PFSK-1 (cell line): ENCODE measurements around the gene HECTD3.

Source experiments
- FOXP2 ChIP-seq: optimal IDR thresholded peaks from 2 replicates; pipeline ENCODE3; 2011; ENCODE audit warnings: borderline replicate concordance, control low read depth, inconsistent platforms; ENCODE audit not compliant: insufficient read depth; ENCODE audit errors: extremely low read length, extremely low read depth
- POLR2AphosphoS5 ChIP-seq: IDR thresholded peaks from 2 replicates; pipeline ENCODE4 v1.6.1; 2012; ENCODE audit warnings: low read depth, mild to moderate bottlenecking, control low read depth, low read length, moderate library complexity
- SIN3A ChIP-seq: IDR thresholded peaks from 2 replicates; pipeline ENCODE4 v1.6.1; 2012; ENCODE audit warnings: mild to moderate bottlenecking, low read length, moderate library complexity, borderline replicate concordance; ENCODE audit not compliant: insufficient read depth
- TAF1 ChIP-seq: IDR thresholded peaks from 2 replicates; pipeline ENCODE4 v1.6.1; 2012; ENCODE audit warnings: low read length, control low read depth, borderline replicate concordance; ENCODE audit not compliant: insufficient read depth
- TF ChIP-seq, protein P1 (sequence below), 2 experiments: IDR thresholded peaks; 2 replicates each; pipeline versions ENCODE4 v1.6.1 to v1.8.0; 2011 to 2012; ENCODE audit warnings: low read depth in 2 of 2, low read length in 2 of 2, control low read depth in 1 of 2, inconsistent platforms in 1 of 2, mild to moderate bottlenecking in 1 of 2, moderate library complexity in 1 of 2; ENCODE audit not compliant: insufficient read depth in 1 of 2

HECTD3 gene

DNA sequence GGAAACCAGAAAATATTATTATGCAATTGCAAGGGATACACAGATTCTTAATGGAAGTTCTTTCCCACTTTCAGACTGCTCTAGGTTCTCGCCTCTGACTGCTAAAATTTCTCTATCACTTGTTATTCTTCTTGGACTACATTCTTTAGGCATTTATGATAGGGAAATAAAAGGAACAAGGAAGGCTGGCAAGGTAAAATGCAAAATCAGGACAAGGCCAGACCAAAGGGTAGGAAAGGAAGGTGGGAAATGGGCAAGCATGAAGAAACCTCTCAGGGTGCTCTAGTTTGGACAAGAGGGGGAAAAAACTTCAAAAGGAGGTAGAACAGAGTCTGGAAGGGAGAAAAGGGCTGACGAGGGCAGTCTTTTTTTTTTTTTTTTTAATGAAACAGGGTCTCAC, 27.1 kb upstream of the HECTD3 start:
- TF ChIP-seq POLR2AphosphoS5: no peak
- TF ChIP-seq, protein P1, sequence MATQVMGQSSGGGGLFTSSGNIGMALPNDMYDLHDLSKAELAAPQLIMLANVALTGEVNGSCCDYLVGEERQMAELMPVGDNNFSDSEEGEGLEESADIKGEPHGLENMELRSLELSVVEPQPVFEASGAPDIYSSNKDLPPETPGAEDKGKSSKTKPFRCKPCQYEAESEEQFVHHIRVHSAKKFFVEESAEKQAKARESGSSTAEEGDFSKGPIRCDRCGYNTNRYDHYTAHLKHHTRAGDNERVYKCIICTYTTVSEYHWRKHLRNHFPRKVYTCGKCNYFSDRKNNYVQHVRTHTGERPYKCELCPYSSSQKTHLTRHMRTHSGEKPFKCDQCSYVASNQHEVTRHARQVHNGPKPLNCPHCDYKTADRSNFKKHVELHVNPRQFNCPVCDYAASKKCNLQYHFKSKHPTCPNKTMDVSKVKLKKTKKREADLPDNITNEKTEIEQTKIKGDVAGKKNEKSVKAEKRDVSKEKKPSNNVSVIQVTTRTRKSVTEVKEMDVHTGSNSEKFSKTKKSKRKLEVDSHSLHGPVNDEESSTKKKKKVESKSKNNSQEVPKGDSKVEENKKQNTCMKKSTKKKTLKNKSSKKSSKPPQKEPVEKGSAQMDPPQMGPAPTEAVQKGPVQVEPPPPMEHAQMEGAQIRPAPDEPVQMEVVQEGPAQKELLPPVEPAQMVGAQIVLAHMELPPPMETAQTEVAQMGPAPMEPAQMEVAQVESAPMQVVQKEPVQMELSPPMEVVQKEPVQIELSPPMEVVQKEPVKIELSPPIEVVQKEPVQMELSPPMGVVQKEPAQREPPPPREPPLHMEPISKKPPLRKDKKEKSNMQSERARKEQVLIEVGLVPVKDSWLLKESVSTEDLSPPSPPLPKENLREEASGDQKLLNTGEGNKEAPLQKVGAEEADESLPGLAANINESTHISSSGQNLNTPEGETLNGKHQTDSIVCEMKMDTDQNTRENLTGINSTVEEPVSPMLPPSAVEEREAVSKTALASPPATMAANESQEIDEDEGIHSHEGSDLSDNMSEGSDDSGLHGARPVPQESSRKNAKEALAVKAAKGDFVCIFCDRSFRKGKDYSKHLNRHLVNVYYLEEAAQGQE (IDR thresholded peaks at IDR 0.05; ENCODE audit: insufficient read depth in 1 of 2, low read depth in 2 of 2, low read length in 2 of 2): no peak
- TF ChIP-seq TAF1: no peak
- no peak for TF ChIP-seq FOXP2
- TF ChIP-seq SIN3A: no peak

DNA sequence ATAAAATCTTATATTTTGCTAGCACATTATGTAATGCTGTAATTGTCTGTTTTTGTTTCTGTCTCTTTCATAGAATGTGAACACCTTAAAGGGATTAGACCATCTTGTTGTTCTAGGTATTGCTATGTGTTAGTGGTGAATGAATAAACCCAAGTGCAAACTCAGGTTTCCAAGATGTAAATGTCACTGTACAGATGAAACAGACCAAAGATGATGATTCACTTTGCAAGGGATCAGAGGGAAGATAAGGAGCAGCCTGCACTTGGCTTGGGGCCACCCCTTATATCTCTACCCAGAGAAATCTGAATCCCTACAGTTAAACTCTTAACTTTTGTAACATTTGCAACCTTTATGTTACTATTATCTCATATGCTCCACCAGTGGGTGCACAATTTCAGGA, 26.3 kb upstream of the HECTD3 start:
- TF ChIP-seq FOXP2: no peak
- no peak for TF ChIP-seq POLR2AphosphoS5
- TF ChIP-seq, protein P1 (IDR thresholded peaks at IDR 0.05; ENCODE audit: insufficient read depth in 1 of 2, low read depth in 2 of 2, low read length in 2 of 2): no peak
- TF ChIP-seq TAF1: no peak
- no peak for TF ChIP-seq SIN3A

DNA sequence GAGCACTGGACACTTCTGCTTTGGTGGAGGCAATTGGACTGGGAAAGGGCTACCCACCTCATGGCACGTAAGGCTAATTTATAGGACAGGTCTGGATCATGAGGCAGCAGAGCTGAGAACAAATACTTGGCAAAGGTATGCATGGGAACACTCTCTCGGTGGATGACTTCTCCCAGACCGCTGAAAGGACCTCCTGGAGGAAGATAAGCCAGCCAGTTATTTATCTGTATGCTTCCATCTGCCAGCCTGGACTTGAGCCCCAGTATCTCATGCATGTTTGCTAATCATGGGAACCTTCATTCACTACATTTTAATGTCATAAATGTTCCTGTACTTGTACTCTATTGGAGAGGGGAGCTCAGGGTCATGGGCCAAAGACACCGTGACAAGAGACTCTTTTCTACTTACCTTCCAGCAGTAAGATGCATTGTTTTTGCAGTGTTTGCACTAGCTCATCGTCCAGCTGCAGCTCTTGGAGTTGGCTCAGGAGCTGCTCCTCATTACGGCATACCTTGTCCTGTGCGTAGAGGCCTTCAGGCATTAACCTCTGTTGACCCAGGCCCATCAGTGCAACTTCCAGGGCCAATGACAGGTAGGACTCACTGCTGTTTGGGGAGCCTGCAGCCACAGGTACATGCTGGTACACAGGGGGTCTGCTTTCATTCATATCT, 24.6 kb upstream of the HECTD3 start:
- no peak for TF ChIP-seq POLR2AphosphoS5
- TF ChIP-seq TAF1: no peak
- TF ChIP-seq FOXP2: no peak
- TF ChIP-seq SIN3A: no peak
- TF ChIP-seq, protein P1 (IDR thresholded peaks at IDR 0.05; ENCODE audit: insufficient read depth in 1 of 2, low read depth in 2 of 2, low read length in 2 of 2): no peak

DNA sequence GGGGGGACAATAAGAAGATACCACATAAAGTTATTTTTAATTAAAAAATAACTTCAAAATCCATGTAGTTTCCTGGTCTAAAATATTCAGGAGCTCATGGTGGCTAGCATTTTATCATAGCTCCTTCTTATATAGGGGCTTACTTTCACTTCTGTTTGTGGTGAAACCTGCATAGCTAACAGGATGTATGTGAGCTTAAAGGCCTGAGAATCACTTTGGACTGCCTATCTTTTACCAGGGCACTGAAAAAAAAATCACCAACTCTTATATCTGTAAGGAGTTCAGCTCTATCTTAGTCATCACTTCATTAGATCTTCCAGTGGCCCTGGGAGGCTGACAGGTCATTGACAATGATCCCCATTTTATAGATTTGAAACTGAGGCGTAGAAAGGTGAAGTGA, 22.2 kb upstream of the HECTD3 start:
- TF ChIP-seq TAF1: no peak
- no peak for TF ChIP-seq SIN3A
- TF ChIP-seq, protein P1 (IDR thresholded peaks at IDR 0.05; ENCODE audit: insufficient read depth in 1 of 2, low read depth in 2 of 2, low read length in 2 of 2): no peak
- TF ChIP-seq FOXP2: no peak
- no peak for TF ChIP-seq POLR2AphosphoS5
